ENCODE results near the gene CDK2AP2.
"Not testable (repeated sequence)": the region's sequence is repeated elsewhere in the genome, so short reads cannot be mapped to it uniquely, and the experiment has no call there.

CDK2AP2 gene, protein sequence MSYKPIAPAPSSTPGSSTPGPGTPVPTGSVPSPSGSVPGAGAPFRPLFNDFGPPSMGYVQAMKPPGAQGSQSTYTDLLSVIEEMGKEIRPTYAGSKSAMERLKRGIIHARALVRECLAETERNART

DNA sequence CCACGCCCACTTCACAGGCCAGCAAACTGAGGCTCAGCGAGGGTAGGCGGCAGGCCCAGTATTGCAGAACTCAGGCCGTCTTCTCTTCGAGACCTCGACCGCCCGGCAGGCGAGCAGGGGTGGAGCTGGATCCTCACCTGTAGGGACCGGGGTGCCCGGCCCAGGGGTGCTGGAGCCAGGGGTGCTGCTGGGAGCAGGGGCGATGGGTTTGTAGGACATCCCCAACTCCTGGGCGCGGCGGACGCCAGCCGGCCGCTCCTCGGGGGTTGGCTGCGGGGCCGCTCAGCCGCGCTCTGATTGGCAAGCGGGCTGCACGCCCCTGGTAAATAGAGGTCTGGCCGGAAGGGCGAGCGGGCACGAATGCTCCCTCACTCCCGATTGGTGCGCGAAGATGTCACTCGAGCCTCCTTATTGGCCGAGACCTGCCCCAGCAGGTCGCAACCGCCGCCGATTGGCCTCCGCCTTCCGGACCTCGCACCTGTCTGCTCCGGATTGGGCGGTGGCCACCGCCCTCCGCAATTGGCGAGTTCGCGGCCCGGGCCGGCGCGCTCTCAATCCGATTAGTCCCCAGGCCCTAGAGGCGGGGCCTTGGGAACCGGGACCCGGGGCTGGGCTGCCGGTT lies at the start of gene CDK2AP2:
CDK2AP2 (minus strand) TSS at position 299 of the 622 bp plus-strand sequence; CDS start at position 219, 80 bp downstream.
- peak within 1 kb of the TSS; percentile 79 for H3K4me3 ChIP-seq (ENCODE audit: low read depth, low read length)
- peak; percentile 100 for DNase-seq (ENCODE audit: low read depth)
- TF ChIP-seq, protein P1, sequence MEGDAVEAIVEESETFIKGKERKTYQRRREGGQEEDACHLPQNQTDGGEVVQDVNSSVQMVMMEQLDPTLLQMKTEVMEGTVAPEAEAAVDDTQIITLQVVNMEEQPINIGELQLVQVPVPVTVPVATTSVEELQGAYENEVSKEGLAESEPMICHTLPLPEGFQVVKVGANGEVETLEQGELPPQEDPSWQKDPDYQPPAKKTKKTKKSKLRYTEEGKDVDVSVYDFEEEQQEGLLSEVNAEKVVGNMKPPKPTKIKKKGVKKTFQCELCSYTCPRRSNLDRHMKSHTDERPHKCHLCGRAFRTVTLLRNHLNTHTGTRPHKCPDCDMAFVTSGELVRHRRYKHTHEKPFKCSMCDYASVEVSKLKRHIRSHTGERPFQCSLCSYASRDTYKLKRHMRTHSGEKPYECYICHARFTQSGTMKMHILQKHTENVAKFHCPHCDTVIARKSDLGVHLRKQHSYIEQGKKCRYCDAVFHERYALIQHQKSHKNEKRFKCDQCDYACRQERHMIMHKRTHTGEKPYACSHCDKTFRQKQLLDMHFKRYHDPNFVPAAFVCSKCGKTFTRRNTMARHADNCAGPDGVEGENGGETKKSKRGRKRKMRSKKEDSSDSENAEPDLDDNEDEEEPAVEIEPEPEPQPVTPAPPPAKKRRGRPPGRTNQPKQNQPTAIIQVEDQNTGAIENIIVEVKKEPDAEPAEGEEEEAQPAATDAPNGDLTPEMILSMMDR (IDR thresholded peaks at IDR 0.05; ENCODE audit: insufficient read depth, low read depth, low read length, missing control alignments): no peak

DNA sequence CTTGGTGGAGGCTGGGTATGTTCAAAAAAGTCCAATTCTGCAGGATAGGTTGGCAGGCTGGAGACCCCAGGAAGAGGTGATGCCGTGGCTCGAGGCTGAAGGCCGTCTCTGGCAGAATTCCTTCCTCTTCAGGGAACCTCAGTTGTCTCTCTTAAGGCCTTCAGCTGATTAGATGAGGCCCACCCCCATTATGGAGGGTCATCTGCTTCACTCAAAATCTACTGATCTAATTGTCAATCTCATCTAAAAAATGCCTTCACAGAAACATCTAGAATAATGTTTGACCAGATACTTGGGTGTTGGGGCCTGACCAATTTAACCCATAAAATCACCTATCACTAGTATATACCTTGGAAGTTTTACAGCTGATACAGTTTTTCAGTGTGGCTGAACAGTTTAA lies 48.3 kb upstream of the CDK2AP2 start:
- DNase-seq (ENCODE audit: low read depth): no peak
- TF ChIP-seq, protein P1 (IDR thresholded peaks at IDR 0.05; ENCODE audit: insufficient read depth, low read depth, low read length, missing control alignments): no peak
- no peak overlapping the region for H3K4me3 ChIP-seq (ENCODE audit: low read depth, low read length)

DNA sequence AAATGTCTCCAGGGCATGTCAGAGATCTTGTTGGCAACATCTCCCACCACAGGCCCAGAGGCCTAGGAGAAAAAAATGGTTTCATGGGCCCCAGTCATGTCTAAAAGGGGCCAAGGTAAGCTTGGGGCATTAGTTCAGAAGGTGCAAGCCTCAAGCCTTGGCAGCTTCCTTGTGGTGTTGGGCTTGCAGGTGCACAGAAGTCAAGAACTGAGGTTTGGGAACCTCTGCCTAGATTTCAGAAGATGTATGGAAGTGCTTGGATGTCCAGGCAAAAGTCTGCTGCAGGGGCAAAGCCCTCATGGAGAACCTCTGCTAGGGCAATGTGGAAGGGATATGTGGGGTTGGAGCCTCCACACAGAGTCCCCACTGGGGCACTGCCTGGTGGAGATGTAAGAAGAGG lies 43.7 kb upstream of the CDK2AP2 start:
- not testable (repeated sequence) for DNase-seq (ENCODE audit: low read depth); H3K4me3 ChIP-seq (ENCODE audit: low read depth, low read length)

DNA sequence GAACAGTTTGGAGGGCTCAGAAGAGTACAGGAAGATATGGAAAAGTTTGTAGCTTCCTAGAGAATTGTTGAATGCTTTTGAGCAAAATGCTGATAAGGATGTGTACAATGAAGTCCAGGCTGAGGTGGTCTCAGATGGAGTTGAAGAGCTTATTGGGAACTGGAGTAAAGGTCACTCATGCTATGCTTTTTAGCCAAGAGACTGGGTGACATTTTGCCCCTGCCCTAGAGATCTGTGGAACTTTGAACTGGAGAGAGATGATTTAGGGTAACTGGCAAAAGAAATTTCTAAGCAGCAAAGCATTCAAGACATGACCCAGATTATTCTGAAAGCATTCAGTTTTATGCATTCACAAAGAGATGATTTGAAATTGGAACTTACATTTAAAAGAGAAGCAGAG lies 43.2 kb upstream of the CDK2AP2 start:
- H3K4me3 ChIP-seq (ENCODE audit: low read depth, low read length): no peak overlapping the region
- TF ChIP-seq, protein P1 (IDR thresholded peaks at IDR 0.05; ENCODE audit: insufficient read depth, low read depth, low read length, missing control alignments): no peak
- DNase-seq (ENCODE audit: low read depth): no peak

DNA sequence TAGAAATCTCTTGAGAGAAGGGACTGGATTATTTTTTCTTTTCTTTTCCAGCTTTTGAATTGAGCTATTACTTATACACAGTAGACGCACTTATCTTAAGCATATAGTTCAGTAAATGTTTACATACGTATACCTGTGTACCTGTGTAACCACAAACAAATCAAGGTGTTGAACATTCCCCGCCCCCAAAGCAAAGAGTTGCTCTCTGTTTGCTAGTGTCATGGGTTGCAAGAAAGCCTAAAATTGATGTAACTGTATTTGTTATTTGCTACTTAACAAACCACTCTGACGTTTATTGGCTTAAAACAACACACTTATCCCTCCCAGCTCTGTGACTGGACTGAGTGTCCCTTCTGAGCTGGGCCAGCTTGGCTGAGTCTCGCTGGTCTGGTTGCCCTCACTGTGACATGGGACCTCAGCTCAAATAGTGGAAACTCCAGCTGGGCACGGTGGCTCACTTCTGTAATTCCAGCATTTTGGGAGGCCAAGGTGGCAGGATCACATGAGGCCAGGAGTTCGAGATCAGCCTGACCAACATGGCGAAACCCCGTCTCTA lies 40.7 kb upstream of the CDK2AP2 start:
- no peak for DNase-seq (ENCODE audit: low read depth)
- TF ChIP-seq, protein P1 (IDR thresholded peaks at IDR 0.05; ENCODE audit: insufficient read depth, low read depth, low read length, missing control alignments): no peak
- no peak overlapping the region for H3K4me3 ChIP-seq (ENCODE audit: low read depth, low read length)

DNA sequence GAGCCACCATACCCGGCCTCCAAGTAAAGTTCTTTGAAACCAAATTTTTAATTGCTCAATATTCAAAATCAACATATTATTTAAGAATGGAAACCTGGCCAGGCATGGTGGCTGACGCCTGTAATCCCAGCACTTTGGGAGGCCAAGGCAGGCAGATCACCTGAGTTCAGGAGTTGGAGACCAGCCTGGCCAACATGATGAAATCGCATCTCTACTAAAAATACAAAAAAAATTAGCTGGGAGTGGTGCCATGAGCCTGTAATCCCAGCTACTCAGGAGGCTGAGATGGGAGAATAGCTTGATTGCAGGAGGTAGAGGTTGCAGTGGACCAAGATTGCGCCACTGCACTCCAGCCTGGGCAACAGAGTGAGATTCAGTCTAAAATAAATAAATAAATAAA lies 40.1 kb upstream of the CDK2AP2 start:
- DNase-seq (ENCODE audit: low read depth); H3K4me3 ChIP-seq (ENCODE audit: low read depth, low read length): not testable (repeated sequence)

DNA sequence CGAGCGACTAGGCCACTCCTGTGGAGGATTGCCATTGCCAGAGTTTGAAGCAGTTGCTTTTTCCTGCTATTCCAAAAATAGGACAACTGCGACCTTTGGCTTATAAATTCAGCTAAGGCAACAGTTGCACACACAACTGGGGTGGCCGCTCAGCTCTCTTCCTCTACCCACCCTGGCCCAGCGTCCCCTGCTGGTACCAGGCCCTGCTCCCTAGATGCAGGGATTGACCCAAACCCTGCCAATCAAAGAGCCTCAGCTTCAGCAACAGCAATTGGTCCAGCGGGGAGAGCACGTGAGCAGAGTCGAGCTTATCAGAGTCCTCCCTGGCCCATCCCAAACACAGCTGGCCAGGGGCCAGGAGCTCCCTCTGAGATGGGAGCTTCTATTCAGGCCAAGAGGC lies 37.3 kb upstream of the CDK2AP2 start:
- no peak overlapping the region for H3K4me3 ChIP-seq (ENCODE audit: low read depth, low read length)
- TF ChIP-seq, protein P1 (IDR thresholded peaks at IDR 0.05; ENCODE audit: insufficient read depth, low read depth, low read length, missing control alignments): no peak
- DNase-seq (ENCODE audit: low read depth): no peak
